Measurements from ENCODE around the gene SLC2A8.

GRCh38 chr9:127397646-127398274 is 791 bp downstream of the SLC2A8 start:
- TF ChIP-seq CTCF (IDR thresholded peaks at IDR 0.05; ENCODE audit: low read depth, low read length) = peak; percentile 9
- TF ChIP-seq POLR2A (IDR thresholded peaks at IDR 0.05; ENCODE audit: extremely low read depth, insufficient read length) = no peak
- no peak for TF ChIP-seq MYC (IDR thresholded peaks at IDR 0.05; ENCODE audit: low read depth, low read length)
